PFSK-1 (cell line): ENCODE data around the gene CCDC158.

ENCODE experiments used
- POLR2AphosphoS5 ChIP-seq: IDR thresholded peaks from 2 replicates; pipeline ENCODE4 v1.6.1; 2012; ENCODE audit warnings: low read depth, mild to moderate bottlenecking, control low read depth, low read length, moderate library complexity
- REST ChIP-seq, 2 experiments: IDR thresholded peaks; 2 replicates each; pipeline versions ENCODE4 v1.6.1 to v1.8.0; 2011 to 2012; ENCODE audit warnings: low read depth in 2 of 2, low read length in 2 of 2, control low read depth in 1 of 2, inconsistent platforms in 1 of 2, mild to moderate bottlenecking in 1 of 2, moderate library complexity in 1 of 2; ENCODE audit not compliant: insufficient read depth in 1 of 2

DNA sequence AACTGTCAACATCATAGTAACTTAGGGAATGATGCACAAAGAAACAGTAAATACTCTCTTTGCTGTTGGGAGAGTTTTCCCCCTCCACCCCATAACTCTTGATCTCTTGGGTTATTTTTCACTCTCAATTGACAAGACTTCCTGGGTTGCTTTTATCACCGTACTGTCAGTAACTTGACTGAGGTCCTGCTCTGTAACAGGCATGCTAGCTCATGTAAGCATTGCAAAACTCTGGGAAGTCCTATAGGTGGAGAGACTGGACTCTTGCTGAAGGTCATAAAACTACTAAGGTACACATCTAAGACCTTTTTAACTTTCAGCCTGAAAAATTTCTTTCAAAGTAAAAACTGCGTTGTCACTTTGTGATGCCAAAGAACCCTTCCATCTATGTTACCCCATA, 25.0 kb upstream of the CCDC158 start:
- TF ChIP-seq REST (IDR thresholded peaks at IDR 0.05; ENCODE audit: insufficient read depth in 1 of 2, low read depth in 2 of 2, low read length in 2 of 2) (no peak), POLR2AphosphoS5 (no peak)
